ENCODE results near the gene SLC37A4. TPM values are rescaled to one million over a fixed set of nuclear protein-coding genes. Genes with fewer than 3 reads are reported as not detected.
A peak's percentile ranks its signal among the peaks of the same experiment; 100 is the strongest.

The SLC37A4 gene
- total RNA-seq, 1 donor from 2014 or later, result 13.6 TPM

GRCh38 chr11:119049081-119049480, 18.4 kb upstream of the SLC37A4 start:
- Mint-ChIP-seq H3K4me1 (ENCODE audit: low read depth) (no peaks in the 10 kb centered on the region), H3K27me3 (ENCODE audit: low read depth) (no peaks in the 10 kb centered on the region), H3K9me3 (ENCODE audit: low read depth) (no peaks in the 10 kb centered on the region), H3K27ac (ENCODE audit: unreplicated experiment) (no peak overlapping the region), H3K36me3 (ENCODE audit: low read depth) (peaks cover 56% of the 10 kb centered on the region), H3K4me3 (ENCODE audit: unreplicated experiment) (no peak overlapping the region)
- DNase-seq (ENCODE audit: low spot score), result no peak
- no peak for TF ChIP-seq CTCF (IDR thresholded peaks at IDR 0.05)

GRCh38 chr11:119048644-119049043, 18.0 kb upstream of the SLC37A4 start:
- Mint-ChIP-seq H3K9me3 (ENCODE audit: low read depth) (no peaks in the 10 kb centered on the region), H3K27me3 (ENCODE audit: low read depth) (no peaks in the 10 kb centered on the region), H3K4me3 (ENCODE audit: unreplicated experiment) (no peak overlapping the region), H3K4me1 (ENCODE audit: low read depth) (no peaks in the 10 kb centered on the region), H3K36me3 (ENCODE audit: low read depth) (peaks cover 52% of the 10 kb centered on the region), H3K27ac (ENCODE audit: unreplicated experiment) (no peak overlapping the region)
- no peak for DNase-seq (ENCODE audit: low spot score)
- TF ChIP-seq CTCF (IDR thresholded peaks at IDR 0.05), result no peak

GRCh38 chr11:119047205-119047604, 16.5 kb upstream of the SLC37A4 start:
- no peak overlapping the region for H3K4me3 Mint-ChIP-seq (ENCODE audit: unreplicated experiment)
- TF ChIP-seq CTCF (IDR thresholded peaks at IDR 0.05), result no peak
- DNase-seq (ENCODE audit: low spot score), result no peak
- H3K27ac Mint-ChIP-seq (ENCODE audit: unreplicated experiment), result no peak overlapping the region
- peaks cover 41% of the 10 kb centered on the region for H3K36me3 Mint-ChIP-seq (ENCODE audit: low read depth)
- H3K4me1 Mint-ChIP-seq (ENCODE audit: low read depth), result no peaks in the 10 kb centered on the region
- no peaks in the 10 kb centered on the region for H3K9me3 Mint-ChIP-seq (ENCODE audit: low read depth)
- H3K27me3 Mint-ChIP-seq (ENCODE audit: low read depth), result no peaks in the 10 kb centered on the region

- H3K36me3 Mint-ChIP-seq (ENCODE audit: low read depth), result peaks cover 39% of the 10 kb centered on the region
- peaks cover 5% of the 10 kb centered on the region for H3K4me1 Mint-ChIP-seq (ENCODE audit: low read depth)
- TF ChIP-seq CTCF (IDR thresholded peaks at IDR 0.05), result no peak
- no peak overlapping the region for H3K4me3 Mint-ChIP-seq (ENCODE audit: unreplicated experiment)
- H3K27ac Mint-ChIP-seq (ENCODE audit: unreplicated experiment), result no peak overlapping the region
- no peak for DNase-seq (ENCODE audit: low spot score)
- no peaks in the 10 kb centered on the region for H3K27me3 Mint-ChIP-seq (ENCODE audit: low read depth)
- no peaks in the 10 kb centered on the region for H3K9me3 Mint-ChIP-seq (ENCODE audit: low read depth)
Measured at GRCh38 chr11:119046489-119046888, 15.8 kb upstream of the SLC37A4 start.

GRCh38 chr11:119044708-119045107, 14.0 kb upstream of the SLC37A4 start:
- Mint-ChIP-seq H3K4me3 (ENCODE audit: unreplicated experiment) (no peak overlapping the region), H3K27me3 (ENCODE audit: low read depth) (no peaks in the 10 kb centered on the region), H3K4me1 (ENCODE audit: low read depth) (peaks cover 5% of the 10 kb centered on the region), H3K36me3 (ENCODE audit: low read depth) (peaks cover 30% of the 10 kb centered on the region), H3K27ac (ENCODE audit: unreplicated experiment) (no peak overlapping the region), H3K9me3 (ENCODE audit: low read depth) (no peaks in the 10 kb centered on the region)
- TF ChIP-seq CTCF (IDR thresholded peaks at IDR 0.05), result peak; percentile 33
- DNase-seq (ENCODE audit: low spot score), result no peak
